HG03571 (cell line): ENCODE data around the gene ST6GALNAC1.
A peak's percentile ranks its signal among the peaks of the same experiment; 100 is the strongest.

Source experiments
- ATAC-seq: cut with Tn5 transposase; IDR thresholded peaks from one replicate; pipeline ENCODE4 v1.9.1; 2021; ENCODE audit not compliant: unreplicated experiment

Gene ST6GALNAC1

DNA sequence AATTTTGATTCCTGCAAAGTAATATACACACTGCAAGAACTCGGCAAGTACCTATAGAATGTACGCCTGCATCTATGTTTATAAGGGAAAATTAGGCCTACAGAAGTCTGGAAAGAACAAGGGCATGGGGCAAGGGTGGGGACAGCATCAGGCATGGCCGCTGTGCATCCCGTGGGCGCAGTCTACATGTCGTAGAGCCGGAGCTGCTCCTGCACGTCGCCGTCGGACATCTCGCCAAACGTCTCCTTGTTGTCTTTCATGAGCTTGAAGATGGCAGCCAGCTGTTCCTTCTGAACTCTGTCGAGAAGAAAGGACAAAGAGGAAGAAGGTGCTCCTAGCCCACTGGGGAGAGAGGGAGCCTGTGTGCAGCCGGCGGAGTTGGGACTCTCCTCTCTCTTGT, 33.8 kb upstream of the ST6GALNAC1 start:
- ATAC-seq = no peak

DNA sequence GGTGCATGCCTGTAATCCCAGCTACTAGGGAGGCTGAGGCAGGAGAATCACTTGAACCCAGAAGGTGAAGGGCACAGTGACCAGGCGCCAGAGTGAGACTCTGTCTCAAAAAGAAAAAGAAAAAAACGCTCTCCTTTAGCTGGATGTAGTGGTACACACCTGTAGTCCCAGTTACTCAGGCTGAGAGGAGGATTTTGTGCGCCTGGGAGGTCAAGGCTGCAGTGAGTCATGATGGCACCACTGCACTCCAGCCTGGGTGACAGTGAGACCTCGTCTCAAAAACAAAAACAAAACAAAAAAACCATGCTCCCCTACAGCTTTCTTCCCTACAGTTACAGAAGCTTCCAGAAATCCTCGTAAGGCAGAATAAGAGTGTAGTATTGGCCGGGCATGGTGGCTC, 33.1 kb upstream of the ST6GALNAC1 start:
- ATAC-seq = no peak

DNA sequence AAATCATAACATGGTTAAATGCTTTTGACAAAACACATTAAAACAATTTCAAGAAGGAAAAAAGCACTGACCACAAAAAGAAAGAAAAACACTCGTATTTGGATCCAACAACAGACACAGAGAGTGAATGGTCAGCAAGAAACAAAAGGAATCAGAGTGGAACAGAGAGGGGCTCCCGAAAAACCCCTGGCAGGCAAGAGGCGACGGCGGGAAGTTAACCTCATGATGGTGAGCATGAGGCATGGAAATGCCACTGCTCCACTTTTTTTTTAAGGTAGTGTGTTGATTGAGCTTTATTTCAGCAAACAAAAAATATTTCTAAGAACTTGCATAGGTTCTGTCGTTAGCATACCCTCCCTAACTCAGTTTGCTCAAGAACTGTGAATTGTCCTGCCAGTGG, 32.1 kb upstream of the ST6GALNAC1 start:
- ATAC-seq = no peak

DNA sequence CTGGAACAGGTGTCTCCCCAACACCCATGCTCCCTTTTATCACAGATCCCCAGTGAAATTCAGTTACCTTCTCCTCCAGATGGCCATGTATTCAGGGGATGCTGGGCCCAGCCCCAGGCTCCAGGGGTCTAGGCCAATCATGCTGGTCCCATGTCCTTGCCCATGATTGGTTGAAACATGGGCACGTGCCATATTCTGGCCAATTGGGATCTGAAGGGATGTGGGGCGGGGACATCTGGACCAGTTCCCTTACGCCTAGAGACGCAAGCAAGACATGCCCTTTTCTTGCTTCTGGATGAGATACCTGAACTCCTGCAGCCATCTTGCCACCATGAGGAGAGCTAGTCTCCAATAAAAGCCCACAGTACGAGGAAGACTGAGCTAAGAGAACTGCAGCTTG, 31.0 kb upstream of the ST6GALNAC1 start:
- ATAC-seq = no peak

DNA sequence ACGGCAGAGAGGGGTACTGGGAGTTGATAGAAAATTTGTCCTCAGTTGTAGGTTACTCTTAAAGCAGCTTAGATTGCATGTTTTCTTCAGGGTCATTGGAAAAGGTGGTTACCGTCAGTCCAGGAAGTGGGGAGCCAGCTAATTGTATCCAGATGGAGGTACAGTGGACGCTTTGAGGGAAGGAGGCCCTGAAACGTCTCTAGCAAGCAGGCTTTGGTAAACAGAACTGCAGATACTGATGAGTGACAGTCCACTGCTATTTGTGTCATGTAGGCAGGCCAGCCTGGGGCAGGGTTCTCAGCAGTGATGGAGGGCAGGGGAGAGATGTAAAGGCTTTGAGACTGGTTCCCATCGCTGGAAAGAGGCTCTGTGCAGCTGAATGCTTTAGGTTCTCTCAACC, 30.2 kb upstream of the ST6GALNAC1 start:
- ATAC-seq = no peak

DNA sequence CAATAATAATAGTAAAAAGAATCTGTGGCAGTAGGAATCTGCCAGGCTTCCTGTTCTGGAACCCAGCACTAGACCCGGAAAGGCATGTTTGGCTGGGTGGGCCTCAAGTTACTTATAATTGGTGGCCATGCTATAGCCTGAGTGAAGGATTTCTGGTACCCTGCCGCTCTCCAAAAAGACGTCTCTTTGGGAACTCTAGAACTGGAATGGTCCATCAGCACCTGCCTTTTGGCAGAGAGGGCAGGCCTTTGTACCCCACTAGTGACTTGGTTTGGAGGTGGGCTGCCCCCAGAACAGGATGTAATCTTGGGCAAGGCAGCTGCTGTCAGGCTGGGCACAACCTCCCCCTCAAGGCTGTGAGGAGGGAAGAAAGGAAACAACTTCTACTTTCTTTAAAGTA, 29.3 kb upstream of the ST6GALNAC1 start:
- ATAC-seq = no peak

DNA sequence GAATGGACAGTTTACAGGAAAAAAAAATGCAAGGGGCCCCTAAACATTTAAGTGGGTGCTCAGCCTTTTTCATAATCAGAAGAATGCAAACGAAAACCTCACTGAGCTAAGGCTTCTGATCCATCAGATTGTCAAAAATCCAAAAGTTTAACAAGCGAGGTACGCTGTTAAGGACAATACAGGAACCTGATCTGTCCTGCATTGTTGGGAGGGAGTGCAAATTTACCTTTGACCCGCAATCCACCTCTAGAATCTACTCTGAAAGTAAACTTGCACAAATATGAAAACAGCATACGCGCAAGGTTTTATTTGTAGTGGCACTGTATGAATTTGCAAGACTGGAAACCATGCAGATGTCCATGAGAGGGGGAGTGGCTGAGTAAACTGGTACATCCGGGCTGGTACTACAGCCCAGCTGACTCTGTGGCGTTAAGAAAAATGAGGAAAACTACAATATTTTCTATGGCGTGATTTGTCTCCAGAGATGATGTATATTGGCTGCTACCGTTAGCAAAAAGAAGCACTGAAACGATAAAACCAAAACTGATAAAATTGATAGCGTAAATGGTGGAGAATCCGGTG, 28.8 kb upstream of the ST6GALNAC1 start:
- no peak for ATAC-seq

DNA sequence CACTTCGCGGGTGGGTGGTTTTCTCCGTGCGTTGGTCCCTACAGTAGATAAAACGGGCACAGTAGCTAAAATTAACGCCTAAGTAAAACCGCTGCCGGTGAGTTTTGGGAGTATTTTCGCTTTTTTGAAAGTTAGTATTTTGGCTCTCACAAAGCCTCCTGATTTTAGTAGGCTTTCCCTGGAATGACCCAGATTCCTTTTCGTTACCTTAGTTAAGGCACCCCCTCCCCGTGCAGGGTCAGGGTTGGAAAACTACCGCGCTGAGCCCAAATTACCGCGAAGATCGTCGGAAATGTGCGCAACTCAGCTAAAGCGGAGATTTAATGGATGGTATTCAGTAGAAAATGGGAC, 28.3 kb upstream of the ST6GALNAC1 start:
- no peak for ATAC-seq

DNA sequence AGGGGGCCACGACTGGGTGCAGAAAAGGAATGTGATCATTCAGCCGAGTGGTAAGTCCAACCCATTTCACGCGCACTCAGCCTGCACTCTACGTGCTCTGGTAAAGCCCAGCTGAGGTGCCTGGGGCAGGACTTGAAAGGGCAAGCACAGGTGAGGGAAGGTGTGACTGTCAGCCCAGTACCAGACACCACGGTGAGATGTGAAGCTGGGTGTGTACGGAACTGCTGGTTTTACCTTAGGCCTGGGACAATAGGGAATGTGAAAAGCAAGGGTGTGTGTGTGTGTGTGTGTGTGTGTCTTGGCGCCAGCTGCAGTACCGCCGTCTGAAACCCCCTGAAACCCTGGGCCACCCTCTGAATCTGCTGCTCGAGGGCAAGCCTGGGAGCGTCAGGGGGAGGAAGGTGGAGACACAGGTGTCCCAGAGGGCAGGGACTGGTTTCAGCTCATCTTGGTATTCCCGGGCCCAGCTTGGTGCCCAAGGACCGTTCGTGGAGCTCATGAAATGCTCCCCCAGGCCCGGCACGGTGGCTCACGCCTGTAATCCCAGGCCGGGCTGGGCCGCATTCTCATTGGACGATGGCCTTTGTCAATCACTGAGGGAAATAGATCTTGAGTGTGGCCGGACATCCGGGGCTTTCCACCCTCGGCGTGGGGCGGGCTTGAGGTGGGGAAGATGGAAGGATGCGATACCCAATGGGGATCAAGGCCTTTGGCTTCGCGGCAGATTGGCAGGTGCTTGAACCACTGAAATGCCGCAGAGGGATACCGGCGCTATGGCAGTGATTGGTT, 27.8 kb upstream of the ST6GALNAC1 start:
- peak; percentile 96 for ATAC-seq

DNA sequence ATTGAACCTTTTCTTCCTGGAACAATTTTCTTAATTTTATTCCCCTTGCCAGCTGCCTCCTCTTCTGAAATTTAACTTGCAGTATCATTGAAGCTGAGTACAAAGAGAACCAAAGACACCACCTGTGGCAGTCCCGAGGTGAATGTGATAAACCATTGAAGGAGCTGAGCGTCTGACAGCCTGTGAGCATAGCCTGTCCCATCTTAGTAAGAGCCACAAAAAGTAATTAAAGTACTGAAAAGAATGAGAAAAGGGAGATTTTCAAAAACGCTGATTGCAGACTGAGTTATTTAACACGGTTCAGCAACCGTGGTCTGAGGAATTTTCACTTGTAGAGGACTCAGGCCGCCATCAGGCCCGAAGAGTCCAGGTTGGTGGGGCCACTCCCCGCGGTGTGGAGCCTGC, 27.2 kb upstream of the ST6GALNAC1 start:
- no peak for ATAC-seq

DNA sequence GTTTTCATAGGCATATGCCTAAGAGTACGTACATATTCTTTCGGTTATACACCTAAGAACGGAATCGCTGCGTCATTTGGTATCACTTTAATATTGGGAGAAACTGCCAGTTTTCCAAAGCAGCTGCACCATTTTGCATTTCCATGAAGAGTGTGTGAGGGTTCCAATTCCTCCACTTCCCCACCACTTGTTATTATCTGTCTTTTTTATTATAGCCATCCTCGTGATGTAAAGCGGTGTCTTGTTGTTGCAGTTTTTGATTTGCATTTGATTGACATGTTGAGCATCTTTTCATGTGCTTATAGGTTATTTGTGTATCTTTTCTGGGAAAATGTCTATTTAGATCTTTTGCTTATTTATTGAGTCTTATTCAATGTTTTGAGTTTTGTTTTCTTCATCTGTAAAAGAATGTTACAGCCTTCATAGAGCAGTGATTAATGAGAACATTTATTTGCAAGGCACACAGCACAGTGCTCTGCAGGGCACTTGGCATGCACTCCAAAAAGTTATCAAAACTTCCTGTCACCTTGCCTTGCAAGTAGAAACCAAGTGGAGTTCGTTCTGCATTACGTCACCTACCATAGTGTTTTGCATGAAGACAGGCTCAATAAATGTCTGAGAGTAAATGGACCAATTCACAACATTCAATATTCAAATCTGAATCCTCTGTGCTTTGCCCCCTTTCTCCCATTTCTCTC, 26.6 kb upstream of the ST6GALNAC1 start:
- ATAC-seq = no peak

DNA sequence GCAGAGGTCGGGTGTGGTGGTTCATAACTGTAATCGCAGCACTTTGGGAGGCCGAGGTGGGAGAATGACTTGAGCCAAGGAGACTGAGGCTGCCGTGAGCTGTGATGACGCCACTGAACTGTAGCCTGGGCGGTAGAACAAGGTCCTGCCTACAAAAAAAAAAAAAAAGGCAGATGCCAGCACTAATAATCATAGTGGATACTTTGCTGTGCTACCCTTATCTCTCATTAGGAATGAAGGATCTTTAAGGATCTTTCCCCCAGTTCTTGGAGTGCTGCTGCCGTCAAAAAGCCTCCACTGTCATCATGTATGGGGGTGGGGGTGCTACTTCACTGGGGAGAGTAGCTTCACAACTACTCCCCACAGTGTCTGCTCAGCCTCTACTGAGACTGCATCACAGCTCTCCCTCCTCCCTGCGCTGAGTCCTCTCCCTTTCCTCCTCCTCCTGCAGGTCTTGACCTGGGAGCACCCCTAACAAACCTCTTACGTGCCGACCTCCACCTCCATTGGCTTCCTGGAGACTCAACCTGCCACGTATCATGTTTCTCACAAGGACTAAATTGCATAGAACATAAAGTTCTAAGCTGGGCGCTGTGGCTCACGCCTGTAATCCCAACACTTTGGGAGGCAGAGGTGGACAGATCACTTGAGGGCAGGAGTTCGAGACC, 24.4 kb upstream of the ST6GALNAC1 start:
- ATAC-seq = no peak

DNA sequence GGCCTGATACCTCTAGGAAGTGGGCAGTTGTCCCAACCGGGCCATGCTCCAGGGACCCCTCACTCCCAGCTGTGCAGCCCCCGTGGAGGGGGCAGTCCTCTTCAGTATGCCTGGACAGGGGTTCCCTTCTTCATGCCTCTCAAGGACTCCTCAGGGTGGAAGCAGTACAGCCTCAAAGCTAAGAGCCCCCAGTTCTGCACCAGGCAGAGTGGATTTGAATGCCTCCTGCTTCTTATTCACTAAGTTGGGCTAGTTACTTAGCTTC, 23.9 kb upstream of the ST6GALNAC1 start:
- ATAC-seq = no peak

DNA sequence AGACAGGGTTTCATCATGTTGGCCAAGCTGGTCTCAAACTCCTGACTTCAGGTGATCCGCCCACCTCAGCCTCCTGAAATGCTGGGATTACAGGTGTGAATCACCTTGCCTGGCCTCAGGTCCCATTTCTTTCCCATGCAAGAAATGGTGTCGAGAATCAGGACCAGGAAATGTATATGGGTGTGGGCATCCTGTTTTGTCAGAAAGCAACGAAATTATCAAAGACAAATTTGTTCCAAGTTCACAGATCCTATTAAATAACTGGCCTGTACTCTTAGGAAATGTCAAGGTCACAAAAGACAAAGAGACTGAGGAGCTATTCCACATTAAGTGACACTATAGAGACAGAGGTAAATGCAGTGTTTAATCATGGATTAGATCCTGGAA, 17.1 kb upstream of the ST6GALNAC1 start:
- ATAC-seq = no peak

DNA sequence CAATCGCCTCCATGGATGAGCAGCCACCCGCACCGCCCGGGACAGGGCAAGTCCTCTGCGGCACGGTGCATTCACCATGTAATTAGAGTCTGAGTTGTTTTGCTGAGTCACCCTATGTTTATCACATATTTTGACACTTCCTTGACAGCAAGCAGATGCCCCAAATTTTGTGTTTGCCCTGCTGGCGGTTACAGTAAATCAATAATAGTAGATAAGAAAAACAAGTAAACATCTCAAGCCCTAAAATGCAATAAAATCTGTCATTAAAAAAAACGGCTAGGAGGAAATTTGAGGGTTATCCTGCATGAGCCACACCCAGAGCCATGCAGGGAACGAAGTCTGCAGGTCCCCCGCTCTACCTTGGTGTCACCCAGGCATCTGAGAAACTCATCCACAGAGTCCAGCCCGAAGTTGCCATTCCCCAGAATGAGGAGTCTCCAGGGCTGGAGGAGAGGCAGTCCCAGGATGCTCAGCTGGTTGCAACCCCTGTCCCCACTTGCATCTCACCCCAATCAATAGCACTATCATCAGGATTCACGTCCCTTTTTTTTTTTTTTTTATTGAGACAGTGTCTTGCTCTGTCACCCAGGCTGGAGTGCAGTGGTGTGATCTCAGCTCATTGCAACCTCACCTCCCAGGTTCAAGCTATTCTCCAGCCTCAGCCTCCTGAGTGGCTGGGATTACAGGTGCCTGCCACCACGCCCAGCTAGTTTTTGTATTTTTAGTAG, 16.5 kb upstream of the ST6GALNAC1 start:
- ATAC-seq = no peak

DNA sequence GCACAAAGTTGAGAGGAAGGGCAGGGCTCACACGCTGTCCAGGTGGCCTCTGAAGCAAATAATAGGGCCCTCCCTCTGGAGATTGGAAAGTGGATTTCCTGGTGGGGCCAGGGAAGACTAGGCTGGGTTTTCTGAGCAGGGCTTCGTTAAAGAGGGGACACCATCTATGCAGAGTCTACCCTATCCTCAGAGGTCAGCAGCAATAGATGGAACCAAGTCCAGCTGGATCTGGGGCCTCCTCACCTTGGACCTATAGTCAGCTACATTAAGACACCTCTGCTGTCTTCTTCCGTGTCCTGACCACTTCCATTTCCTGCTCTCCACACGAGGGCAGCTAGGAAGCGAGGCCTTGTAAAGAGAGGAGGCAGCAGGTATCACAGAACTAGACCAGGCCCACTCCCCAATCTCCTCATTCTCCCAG, 14.7 kb upstream of the ST6GALNAC1 start:
- ATAC-seq = no peak

DNA sequence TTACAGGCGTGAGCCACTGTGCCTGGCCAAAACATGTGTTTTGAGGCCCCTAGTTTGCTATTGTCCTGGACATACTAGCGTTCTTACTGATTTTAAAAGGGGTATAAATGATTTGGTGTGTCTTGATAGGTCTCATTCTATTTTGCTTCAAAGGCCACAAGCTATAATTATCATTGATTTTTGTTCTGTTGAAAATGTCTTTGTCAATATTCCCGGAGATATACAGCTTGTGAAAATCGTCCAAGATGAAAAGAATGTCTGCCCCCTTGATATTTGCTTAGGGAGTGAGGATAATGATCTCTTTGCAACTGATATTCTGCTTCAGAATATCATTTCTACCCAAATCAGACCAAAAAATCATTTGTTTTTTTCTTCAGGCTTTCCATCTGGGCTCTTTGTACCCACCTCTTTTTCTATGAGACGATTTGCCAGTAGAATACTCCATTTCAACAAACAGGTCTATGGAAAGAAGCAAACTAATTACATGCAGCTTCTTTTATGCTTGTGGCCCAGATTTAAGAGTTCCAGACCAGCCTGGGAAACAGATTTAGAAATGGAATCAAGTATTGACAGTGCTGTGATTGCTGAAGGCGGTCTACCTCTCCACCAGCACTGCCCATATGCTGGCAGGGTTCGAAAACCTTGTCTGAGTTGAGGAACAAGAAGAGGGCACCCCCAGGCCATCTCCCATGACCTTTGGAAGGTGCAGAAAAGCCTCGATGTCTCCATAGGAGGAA, 14.1 kb upstream of the ST6GALNAC1 start:
- ATAC-seq = no peak

DNA sequence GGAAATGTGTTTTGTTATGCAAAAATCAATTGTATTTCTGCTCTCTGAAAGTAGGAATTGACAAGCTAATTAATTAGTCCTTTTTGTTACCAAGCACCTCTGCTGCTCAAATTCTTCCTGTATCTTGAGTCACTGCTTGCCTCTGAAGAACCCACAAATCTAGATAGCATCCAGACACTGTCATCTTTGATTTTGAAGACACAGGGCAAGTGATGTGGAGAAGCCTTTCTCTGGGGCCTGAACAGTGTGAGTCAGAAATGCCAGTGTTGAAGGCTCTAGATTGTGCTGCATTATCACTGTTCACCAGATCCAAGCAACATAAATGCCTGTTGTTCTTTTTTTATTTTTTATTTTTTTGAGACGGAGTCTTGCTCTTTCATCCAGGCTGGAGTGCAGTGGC, 10.9 kb upstream of the ST6GALNAC1 start:
- ATAC-seq = no peak

DNA sequence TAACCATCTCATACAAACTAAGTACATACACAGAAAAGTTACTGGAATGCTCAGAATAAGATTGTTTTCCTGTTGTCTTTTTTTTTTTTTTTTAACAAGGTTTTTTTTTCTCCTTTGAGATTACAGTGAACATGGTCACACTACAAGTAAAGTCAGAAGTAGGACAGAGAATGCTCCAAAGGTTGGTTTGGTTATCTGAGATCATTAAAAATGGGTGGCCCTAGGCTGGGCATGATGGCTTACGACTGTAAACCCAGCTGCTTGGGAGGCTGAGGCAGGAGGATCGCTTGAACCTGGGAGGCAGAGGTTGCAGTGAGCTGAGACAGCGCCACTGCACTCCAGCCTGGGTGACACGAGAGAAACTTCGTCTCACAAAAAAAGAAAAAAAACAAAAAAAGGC, 6.9 kb upstream of the ST6GALNAC1 start:
- no peak for ATAC-seq

DNA sequence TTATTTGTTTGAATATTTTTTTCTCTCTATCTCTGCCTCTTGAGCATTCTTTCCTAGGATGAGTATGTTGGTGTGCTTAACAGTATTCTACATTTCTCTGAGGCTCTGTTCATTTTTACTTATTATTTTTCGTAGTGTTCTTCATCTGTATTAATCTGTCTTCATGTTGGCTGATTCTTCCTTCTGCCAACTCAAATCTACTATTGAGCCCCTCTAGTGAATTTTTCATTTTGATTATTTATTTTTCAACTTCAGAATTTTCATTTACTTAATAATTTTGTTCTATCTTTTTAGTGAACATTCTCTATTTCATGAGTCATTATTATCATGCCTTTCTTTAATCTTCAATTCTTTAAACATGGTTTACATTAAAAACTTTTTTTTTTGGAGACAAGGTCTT, 3.2 kb upstream of the ST6GALNAC1 start:
- ATAC-seq = no peak

DNA sequence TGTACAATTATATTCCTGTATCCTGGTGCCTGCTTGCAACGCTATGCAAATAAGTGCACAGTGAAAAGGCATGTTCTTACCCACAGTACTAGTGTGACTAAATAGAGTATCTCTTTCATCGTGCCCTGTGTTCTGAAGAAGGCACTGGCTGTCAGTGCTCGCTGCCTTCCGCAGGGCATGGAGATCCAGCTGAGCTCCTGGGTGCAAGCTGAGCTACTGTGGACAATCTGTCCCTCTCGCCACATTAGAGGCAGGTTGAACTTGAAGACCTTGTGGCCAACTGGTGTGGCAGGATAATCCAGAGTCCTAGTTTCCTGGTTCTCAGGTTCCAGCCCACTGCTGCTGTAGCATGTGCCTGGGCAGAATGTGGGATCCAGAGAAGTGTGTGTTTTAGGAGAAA, 1.9 kb upstream of the ST6GALNAC1 start:
- ATAC-seq = no peak
